ENCODE data around the gene CKMT1B. TPM values are rescaled to one million over a fixed set of nuclear protein-coding genes. Genes with fewer than 3 reads are reported as not detected.
A peak's percentile ranks its signal among the peaks of the same experiment; 100 is the strongest.
"Not testable (repeated sequence)": the region's sequence is repeated elsewhere in the genome, so short reads cannot be mapped to it uniquely, and the experiment has no call there.

The CKMT1B gene
- total and polyA plus RNA-seq, 9 of the 15 experiments (the other 6 are each of a cell fraction or from before 2014, with no cell fraction given), result 3.2 to 10.6 (median 5.0) TPM

- POLR2A ChIA-PET; CTCF ChIA-PET (ENCODE audit: low intra/inter-chr PET ratio); intact Hi-C loops (cut with micrococcal nuclease); H3K4me1 ChIP-seq (replicated peaks in 1 of 2; ENCODE audit: control insufficient read depth in 2 of 2, insufficient read depth in 2 of 2, low read length in 2 of 2); H3K9me1 ChIP-seq (ENCODE audit: control insufficient read depth, insufficient read depth, low read length); DNase-seq (ENCODE audit: extremely low read depth in 1 of 4, low spot score in 3 of 4); H3K27ac ChIP-seq (ENCODE audit: extremely low read depth, low read depth, low read length); BruUV-seq (replicated peaks); H3K36me3 ChIP-seq (ENCODE audit: control insufficient read depth, insufficient read depth, low read length); H3K9ac ChIP-seq (ENCODE audit: insufficient read depth in 1 of 2, low read depth in 2 of 2, low read length in 2 of 2); H3K9me3 ChIP-seq (replicated peaks; ENCODE audit: control insufficient read depth, insufficient read depth, low read depth, low read length); H3K27me3 ChIP-seq (ENCODE audit: control insufficient read depth in 2 of 2, insufficient read depth in 2 of 2, low read length in 2 of 2); H4K20me1 ChIP-seq (replicated peaks; ENCODE audit: control insufficient read depth, insufficient read depth, low read length); H3K4me2 ChIP-seq (ENCODE audit: insufficient read depth, low read length); H2AFZ ChIP-seq (ENCODE audit: low read depth, low read length); H3K79me2 ChIP-seq (ENCODE audit: control insufficient read depth, insufficient read depth, low read length); H3K4me3 ChIP-seq: not testable (repeated sequence)
- no CpG with 5 or more reads among the region's 54 CpGs for WGBS (ENCODE audit: insufficient coverage, low coverage, missing lambda C conversion rate)
- peak; percentile 96 for ATAC-seq
- in situ Hi-C loops (cut with MboI), result loop anchor here (25.0 kb wide), 1 partner anchor 153 kb away; no protein-coding TSS in a partner anchor
- peak; percentile 99 for FAIRE-seq
These were observed 3.9 kb upstream of the CKMT1B start, which contains the start of gene PPIP5K1 for GRCh38 chr15:43589778-43590466. Gene PPIP5K1 (minus strand): TSS chr15:43590208. CDS start chr15:43584504, 5,704 bp downstream.

- BruUV-seq (replicated peaks); H3K27ac ChIP-seq (ENCODE audit: extremely low read depth, low read depth, low read length); H3K4me3 ChIP-seq; H3K9me1 ChIP-seq (ENCODE audit: control insufficient read depth, insufficient read depth, low read length); H3K79me2 ChIP-seq (ENCODE audit: control insufficient read depth, insufficient read depth, low read length); H4K20me1 ChIP-seq (replicated peaks; ENCODE audit: control insufficient read depth, insufficient read depth, low read length); H3K4me1 ChIP-seq (replicated peaks in 1 of 2; ENCODE audit: control insufficient read depth in 2 of 2, insufficient read depth in 2 of 2, low read length in 2 of 2); H3K9me3 ChIP-seq (replicated peaks; ENCODE audit: control insufficient read depth, insufficient read depth, low read depth, low read length); ATAC-seq; H3K4me2 ChIP-seq (ENCODE audit: insufficient read depth, low read length); DNase-seq (ENCODE audit: extremely low read depth in 1 of 4, low spot score in 3 of 4); POLR2A ChIA-PET; H3K27me3 ChIP-seq (ENCODE audit: control insufficient read depth in 2 of 2, insufficient read depth in 2 of 2, low read length in 2 of 2); H2AFZ ChIP-seq (ENCODE audit: low read depth, low read length); intact Hi-C loops (cut with micrococcal nuclease); H3K9ac ChIP-seq (ENCODE audit: insufficient read depth in 1 of 2, low read depth in 2 of 2, low read length in 2 of 2); H3K36me3 ChIP-seq (ENCODE audit: control insufficient read depth, insufficient read depth, low read length); CTCF ChIA-PET (ENCODE audit: low intra/inter-chr PET ratio): not testable (repeated sequence)
- FAIRE-seq, result peak; percentile 67
- in situ Hi-C loops (cut with MboI), result loop anchor here (25.0 kb wide), 1 partner anchor 156 kb away; no protein-coding TSS in a partner anchor
- 17% methylated on average over 3 of the region's 8 CpGs for WGBS (ENCODE audit: insufficient coverage, low coverage, missing lambda C conversion rate)
These were observed 986 bp upstream of the CKMT1B start for GRCh38 chr15:43592841-43593240.

GRCh38 chr15:43599131-43599530 lies 5.3 kb downstream of the CKMT1B start:
- 21% methylated on average over 2 of the region's 6 CpGs for WGBS (ENCODE audit: insufficient coverage, low coverage, missing lambda C conversion rate)
- not testable (repeated sequence) for ATAC-seq

More at GRCh38 chr15:43599131-43599530, 5.3 kb downstream of the CKMT1B start:
- intact Hi-C loops (cut with micrococcal nuclease); DNase-seq (ENCODE audit: extremely low read depth in 1 of 4, low spot score in 3 of 4); H3K27ac ChIP-seq (ENCODE audit: extremely low read depth, low read depth, low read length); H3K9me1 ChIP-seq (ENCODE audit: control insufficient read depth, insufficient read depth, low read length); H4K20me1 ChIP-seq (replicated peaks; ENCODE audit: control insufficient read depth, insufficient read depth, low read length); H3K9ac ChIP-seq (ENCODE audit: insufficient read depth in 1 of 2, low read depth in 2 of 2, low read length in 2 of 2); H3K9me3 ChIP-seq (replicated peaks; ENCODE audit: control insufficient read depth, insufficient read depth, low read depth, low read length); FAIRE-seq; H3K4me3 ChIP-seq; BruUV-seq (replicated peaks); H2AFZ ChIP-seq (ENCODE audit: low read depth, low read length); H3K4me2 ChIP-seq (ENCODE audit: insufficient read depth, low read length); CTCF ChIA-PET (ENCODE audit: low intra/inter-chr PET ratio); H3K36me3 ChIP-seq (ENCODE audit: control insufficient read depth, insufficient read depth, low read length); H3K4me1 ChIP-seq (replicated peaks in 1 of 2; ENCODE audit: control insufficient read depth in 2 of 2, insufficient read depth in 2 of 2, low read length in 2 of 2); H3K27me3 ChIP-seq (ENCODE audit: control insufficient read depth in 2 of 2, insufficient read depth in 2 of 2, low read length in 2 of 2); H3K79me2 ChIP-seq (ENCODE audit: control insufficient read depth, insufficient read depth, low read length): not testable (repeated sequence)
- in situ Hi-C loops (cut with MboI), result loop anchor here (25.0 kb wide), 1 partner anchor 162 kb away; no protein-coding TSS in a partner anchor
- POLR2A ChIA-PET, result interaction anchor here (0.6 kb wide), 1 partner anchor 641 kb away, joined by 3 read pairs; no protein-coding TSS in a partner anchor
